AG09319 (cell line): Measurements from ENCODE around the gene ARMH3.

Experiments used
- DNase-seq: peaks from one replicate; pipeline ENCODE4 v3.0.0-alpha.2; 2010; ENCODE audit warnings: low read depth; ENCODE audit errors: extremely low read depth
- TF ChIP-seq, protein P1 (sequence below): IDR thresholded peaks from 2 replicates; pipeline ENCODE4 v1.5.1; 2011; ENCODE audit warnings: low read depth, mild to moderate bottlenecking, inconsistent platforms, low read length, moderate library complexity

Gene ARMH3

DNA sequence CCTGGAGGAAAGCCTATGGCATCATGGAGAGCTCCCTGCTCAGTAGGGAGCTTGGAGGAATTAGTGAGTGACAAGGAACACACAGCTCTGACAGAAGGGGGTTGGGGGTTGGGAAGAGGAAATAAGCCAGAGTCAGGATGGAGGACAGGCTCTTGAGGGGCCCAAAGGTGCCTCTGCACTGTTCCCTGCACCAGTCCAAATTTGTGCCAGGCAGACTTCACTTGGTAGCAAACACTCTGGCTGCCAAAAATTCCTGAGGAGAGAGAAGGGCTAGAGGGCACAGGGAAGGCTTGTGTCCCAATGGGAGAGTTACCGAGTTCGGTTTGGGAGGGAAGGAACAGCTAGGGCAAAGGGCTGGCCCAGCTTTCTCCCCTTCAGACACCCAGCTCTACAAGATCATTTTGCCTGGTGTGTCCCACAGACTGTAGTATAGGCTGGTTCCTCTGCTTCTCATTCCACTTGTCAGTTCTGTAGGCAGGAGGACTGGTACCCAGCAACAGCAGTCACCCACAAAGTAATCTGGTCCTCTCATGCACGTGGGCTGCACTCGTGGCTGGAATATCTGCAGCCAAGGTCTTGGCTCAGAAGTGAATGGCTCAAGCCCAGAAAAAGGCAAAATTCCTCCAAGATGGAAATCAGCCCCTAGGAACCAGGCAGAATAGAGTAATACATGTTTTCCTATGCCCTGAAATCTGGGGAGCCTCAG, 204.4 kb downstream of the ARMH3 start:
- no peak for DNase-seq
- TF ChIP-seq, protein P1, sequence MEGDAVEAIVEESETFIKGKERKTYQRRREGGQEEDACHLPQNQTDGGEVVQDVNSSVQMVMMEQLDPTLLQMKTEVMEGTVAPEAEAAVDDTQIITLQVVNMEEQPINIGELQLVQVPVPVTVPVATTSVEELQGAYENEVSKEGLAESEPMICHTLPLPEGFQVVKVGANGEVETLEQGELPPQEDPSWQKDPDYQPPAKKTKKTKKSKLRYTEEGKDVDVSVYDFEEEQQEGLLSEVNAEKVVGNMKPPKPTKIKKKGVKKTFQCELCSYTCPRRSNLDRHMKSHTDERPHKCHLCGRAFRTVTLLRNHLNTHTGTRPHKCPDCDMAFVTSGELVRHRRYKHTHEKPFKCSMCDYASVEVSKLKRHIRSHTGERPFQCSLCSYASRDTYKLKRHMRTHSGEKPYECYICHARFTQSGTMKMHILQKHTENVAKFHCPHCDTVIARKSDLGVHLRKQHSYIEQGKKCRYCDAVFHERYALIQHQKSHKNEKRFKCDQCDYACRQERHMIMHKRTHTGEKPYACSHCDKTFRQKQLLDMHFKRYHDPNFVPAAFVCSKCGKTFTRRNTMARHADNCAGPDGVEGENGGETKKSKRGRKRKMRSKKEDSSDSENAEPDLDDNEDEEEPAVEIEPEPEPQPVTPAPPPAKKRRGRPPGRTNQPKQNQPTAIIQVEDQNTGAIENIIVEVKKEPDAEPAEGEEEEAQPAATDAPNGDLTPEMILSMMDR = no peak

DNA sequence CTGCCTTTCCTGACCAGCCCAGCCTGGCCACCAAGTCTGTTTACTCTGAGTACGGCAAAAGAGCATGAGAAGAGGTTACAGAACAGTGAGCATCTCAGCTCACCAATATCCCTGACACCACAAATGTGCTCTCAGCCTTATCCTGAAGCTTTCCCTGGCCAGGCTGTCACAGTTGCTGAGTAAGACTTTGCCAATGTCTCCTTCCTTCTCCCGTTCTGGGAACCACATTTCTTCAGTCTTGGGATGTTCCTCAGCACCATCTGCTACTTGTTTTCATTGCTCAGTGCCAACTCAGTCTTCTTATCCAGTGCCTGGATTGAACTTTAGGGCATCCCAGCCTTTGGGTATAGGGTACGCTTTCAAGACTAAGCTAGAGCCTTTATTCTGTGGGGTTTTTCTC, 205.2 kb downstream of the ARMH3 start:
- no peak for DNase-seq
- TF ChIP-seq, protein P1 = no peak

DNA sequence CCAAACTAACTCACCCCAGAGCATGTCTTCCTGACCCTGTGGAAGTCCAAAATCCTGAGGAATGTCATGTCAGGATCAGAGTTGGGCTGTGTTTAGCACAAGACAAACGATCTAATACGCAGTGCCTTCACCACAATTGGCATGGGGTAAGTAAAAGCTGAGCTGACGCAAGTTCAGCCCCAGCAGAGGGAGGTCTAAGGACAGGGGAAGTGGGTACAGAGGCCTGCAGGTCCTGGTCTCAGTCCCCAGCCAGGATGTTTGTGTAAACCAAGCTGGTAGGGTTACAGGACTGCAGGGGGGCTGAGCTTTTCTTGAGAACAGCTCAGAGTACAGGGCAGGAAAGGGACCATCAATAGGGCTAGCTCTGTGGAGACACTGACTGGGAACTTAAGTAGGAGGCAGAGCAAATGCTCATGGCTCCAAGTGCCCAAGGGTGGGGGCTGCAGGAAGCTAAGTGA, 207.1 kb downstream of the ARMH3 start:
- TF ChIP-seq, protein P1 = no peak
- DNase-seq = no peak

DNA sequence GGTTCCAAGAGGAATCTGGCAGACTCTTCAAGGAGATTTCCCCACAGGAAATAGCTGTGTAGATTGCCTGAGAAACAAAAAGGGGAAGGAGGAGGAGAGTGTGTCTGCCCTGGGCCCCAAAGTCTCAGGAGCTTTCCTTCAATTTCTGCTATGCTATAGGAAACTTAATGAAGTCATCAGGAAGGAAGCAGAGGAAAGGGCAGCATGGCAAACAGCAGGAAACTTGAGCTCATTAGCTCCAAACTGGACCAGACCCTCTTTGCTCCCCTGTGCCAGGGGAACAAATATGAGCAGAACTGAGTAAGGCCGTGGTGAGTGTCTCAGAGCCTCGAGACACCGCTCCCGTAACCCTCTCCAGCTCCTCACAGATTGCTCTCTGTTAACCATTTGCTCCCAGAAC, 207.6 kb downstream of the ARMH3 start:
- TF ChIP-seq, protein P1 = no peak
- DNase-seq = no peak

DNA sequence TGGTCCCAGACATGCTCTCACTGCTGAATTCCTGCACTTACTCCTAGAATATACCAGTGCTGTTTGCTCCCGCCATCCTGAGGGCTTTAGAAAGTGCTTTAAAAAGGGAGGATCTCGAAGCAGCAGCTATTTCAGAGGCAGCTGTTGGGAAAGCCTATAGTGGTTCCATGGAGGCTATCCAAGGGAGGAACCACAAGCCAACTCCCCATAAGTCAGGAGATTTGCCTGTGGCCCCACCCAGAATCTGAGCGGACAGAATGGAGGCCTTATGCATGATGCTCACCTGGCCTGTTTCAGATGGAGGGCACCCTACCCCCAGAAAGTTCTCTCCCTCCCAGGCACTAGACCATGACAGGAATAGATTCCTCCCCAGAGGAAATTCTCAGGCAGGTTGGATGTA, 210.1 kb downstream of the ARMH3 start:
- DNase-seq = no peak
- TF ChIP-seq, protein P1 = no peak

DNA sequence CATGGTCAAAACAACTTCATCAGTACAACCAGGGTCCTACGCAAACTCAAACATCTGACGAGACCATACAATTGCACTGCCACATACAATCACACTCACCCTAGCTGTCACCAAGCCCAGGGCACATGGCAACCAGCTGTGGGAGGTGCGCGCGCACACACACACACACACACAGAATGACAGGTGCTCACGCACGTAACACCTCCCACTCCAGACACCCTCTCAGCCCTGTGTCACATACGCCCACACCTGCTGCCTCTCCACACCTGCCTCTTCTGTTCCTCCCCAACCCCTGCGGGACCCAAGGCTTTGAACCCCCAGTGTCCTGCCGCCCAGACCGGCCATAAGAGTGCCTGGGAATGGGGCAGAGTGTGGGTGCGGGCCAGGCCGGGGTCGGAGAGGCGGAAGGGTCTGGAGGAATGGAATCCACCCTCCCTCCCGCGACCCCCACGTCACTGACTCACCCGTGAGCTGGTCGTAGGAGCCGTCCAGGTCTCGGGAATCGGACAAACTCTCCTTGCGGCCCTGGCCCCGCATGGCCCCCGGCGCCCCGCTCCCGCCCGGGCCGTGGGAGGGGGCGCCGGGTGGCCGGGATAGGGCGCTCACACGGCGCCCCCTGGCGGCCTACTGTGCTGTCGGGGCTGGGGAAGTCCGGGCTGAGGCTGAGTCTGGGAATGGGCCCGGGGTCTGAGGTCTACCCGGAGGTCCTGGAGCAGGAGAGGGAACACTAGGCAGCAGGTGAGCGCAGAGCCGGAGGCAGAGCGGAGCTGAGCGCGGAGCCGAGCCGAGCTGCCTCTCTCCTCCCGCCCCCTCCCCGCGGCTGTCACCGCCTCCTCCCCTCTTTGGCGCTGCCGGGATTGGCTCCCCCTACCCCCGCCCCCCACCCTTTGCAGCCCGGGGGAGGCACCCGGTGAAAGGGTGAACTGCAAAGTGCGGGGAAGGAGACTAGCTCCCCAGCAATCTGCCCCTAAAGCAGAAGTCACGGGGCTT, 212.6 kb downstream of the ARMH3 start, which contains the start of gene KCNIP2:
Gene KCNIP2, minus strand, starts transcription at position 769 of the 990 bp plus-strand sequence. Its CDS starts 232 bp downstream, at position 537.
- TF ChIP-seq, protein P1 = peak; percentile 21
- no peak for DNase-seq

DNA sequence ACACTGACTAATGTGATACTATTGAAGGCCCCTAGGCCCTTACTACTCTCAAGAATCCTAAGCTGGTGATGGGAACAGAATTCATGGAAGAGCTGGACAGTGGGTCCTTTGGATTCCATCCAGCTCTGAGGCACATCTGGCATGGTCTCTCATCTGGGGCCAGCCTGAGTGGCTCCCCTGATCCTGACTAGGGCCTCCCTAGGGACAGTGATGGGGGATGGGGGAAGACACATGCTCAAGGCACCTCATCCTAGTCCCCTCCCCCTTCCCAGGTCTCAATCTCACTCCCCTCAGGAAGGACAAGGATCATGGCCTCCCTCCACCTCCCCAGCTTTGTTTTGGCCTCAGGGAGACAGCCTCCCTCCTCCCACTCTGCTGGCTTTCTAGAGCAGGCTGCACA, 214.1 kb downstream of the ARMH3 start:
- DNase-seq = no peak
- TF ChIP-seq, protein P1 = no peak
